Vagina (tissue), 2 donors: Measurements from ENCODE around the gene ST6GALNAC4. TPM values are rescaled to one million over a fixed set of nuclear protein-coding genes. Genes with fewer than 3 reads are reported as not detected.
A peak's percentile ranks its signal among the peaks of the same experiment; 100 is the strongest.

ENCODE experiments used
- DNase-seq, 2 donors: peaks; one replicate each; pipeline ENCODE4 v3.0.0-alpha.2; 2017; ENCODE audit errors: extremely low spot score in 2 of 2
- H3K27ac ChIP-seq: fragments of 200-600 bp; sonication (generic); one replicate; pipeline ENCODE4 v1.5.1; 2019
- H3K27me3 ChIP-seq: fragments of 200-600 bp; sonication (generic); one replicate; pipeline ENCODE4 v1.5.1; 2019
- H3K36me3 ChIP-seq, 2 donors: fragments of 200-600 bp; sonication (generic); one replicate each; pipeline ENCODE4 v1.5.1; 2017 to 2019
- H3K4me1 ChIP-seq: fragments of 200-600 bp; sonication (generic); one replicate; pipeline ENCODE4 v1.5.1; 2019
- H3K4me3 ChIP-seq, 2 donors: fragments of 200-600 bp; sonication (generic); 1 replicate in 1 of 2; 2 replicates in 1 of 2; pipeline ENCODE4 v1.5.1; 2016 to 2019
- H3K9me3 ChIP-seq: fragments of 200-600 bp; sonication (generic); one replicate; pipeline ENCODE4 v1.5.1; 2019
- CTCF ChIP-seq, 3 experiments: fragments of 450-650 bp in 2 of 3; fragments of 200-600 bp in 1 of 3; sonication (generic) in 1 of 3; IDR thresholded peaks; one replicate each; pipeline ENCODE4 v1.5.1; 2017 to 2019; ENCODE audit warnings: antibody characterized with exemption in 3 of 3, mild to moderate bottlenecking in 2 of 3, moderate library complexity in 2 of 3
- POLR2A ChIP-seq, 2 donors: fragments of 450-650 bp; IDR thresholded peaks; one replicate each; pipeline ENCODE4 v1.6.1; 2017; ENCODE audit warnings: antibody characterized with exemption in 2 of 2, mild to moderate bottlenecking in 2 of 2, moderate library complexity in 2 of 2
- POLR2AphosphoS5 ChIP-seq, 2 donors: sonication (generic); formaldehyde crosslinking; IDR thresholded peaks; one replicate each; pipeline ENCODE4 v1.9.0; 2017; ENCODE audit warnings: antibody characterized with exemption in 2 of 2, mild to moderate bottlenecking in 2 of 2, low read depth in 1 of 2; ENCODE audit not compliant: insufficient read depth in 1 of 2
- intact Hi-C: fragments of 100-400 bp; cut with DNase I; formaldehyde crosslinking; loops from one replicate; pipeline ENCODE4 v1.15.1; 2023
- total RNA-seq: library from RNA; depleted of rRNA; stranded (reverse); fragments of >200 nt; gene quantifications from one replicate; pipeline ENCODE4 v1.2.3, GENCODE V29; 2016

The ST6GALNAC4 gene
- total RNA-seq, 1 donor from 2014 or later = 33.1 TPM

- peaks cover 45% of the 10 kb centered on the region for H3K4me1 ChIP-seq
- TF ChIP-seq POLR2AphosphoS5 (IDR thresholded peaks at IDR 0.05; ENCODE audit: insufficient read depth in 1 of 2, low read depth in 1 of 2) = no peak
- TF ChIP-seq CTCF (IDR thresholded peaks at IDR 0.05) = no peak
- no peak for TF ChIP-seq POLR2A (IDR thresholded peaks at IDR 0.05)
- peak overlapping the region; percentile 85 for H3K27ac ChIP-seq
- intact Hi-C loops = no loop called here
- no peak overlapping the region for H3K4me3 ChIP-seq
- H3K27me3 ChIP-seq = no peaks in the 10 kb centered on the region
- H3K36me3 ChIP-seq = peaks cover 0 to 19% of the 10 kb centered on the region in 2 donors
- DNase-seq = no peak
- H3K9me3 ChIP-seq = no peaks in the 10 kb centered on the region
Observed at GRCh38 chr9:127907867-127908659, 8.8 kb downstream of the ST6GALNAC4 start.

GRCh38 chr9:127905788-127906191 lies 11.1 kb downstream of the ST6GALNAC4 start:
- Histone ChIP-seq H3K4me1 (peaks cover 55% of the 10 kb centered on the region), H3K27ac (peak overlapping the region; percentile 85), H3K27me3 (no peaks in the 10 kb centered on the region), H3K4me3 (peak overlapping the region in 1 of 2 donors; percentile 7), H3K9me3 (no peaks in the 10 kb centered on the region), H3K36me3 (peaks cover 0 to 5% of the 10 kb centered on the region in 2 donors)
- DNase-seq = no peak
- TF ChIP-seq POLR2A (IDR thresholded peaks at IDR 0.05) (no peak), POLR2AphosphoS5 (IDR thresholded peaks at IDR 0.05; ENCODE audit: insufficient read depth in 1 of 2, low read depth in 1 of 2) (no peak), CTCF (IDR thresholded peaks at IDR 0.05) (no peak)
- intact Hi-C loops = no loop called here

GRCh38 chr9:127905004-127905728 lies 11.7 kb downstream of the ST6GALNAC4 start:
- Histone ChIP-seq H3K36me3 (peaks cover 0 to 5% of the 10 kb centered on the region in 2 donors), H3K4me1 (peaks cover 61% of the 10 kb centered on the region), H3K27ac (peak overlapping the region; percentile 85), H3K9me3 (no peaks in the 10 kb centered on the region), H3K4me3 (peak overlapping the region in 1 of 2 donors; percentile 9), H3K27me3 (no peaks in the 10 kb centered on the region)
- intact Hi-C loops = no loop called here
- DNase-seq = no peak
- TF ChIP-seq POLR2A (IDR thresholded peaks at IDR 0.05) = no peak
- no peak for TF ChIP-seq CTCF (IDR thresholded peaks at IDR 0.05)
- TF ChIP-seq POLR2AphosphoS5 (IDR thresholded peaks at IDR 0.05; ENCODE audit: insufficient read depth in 1 of 2, low read depth in 1 of 2) = no peak

- Histone ChIP-seq H3K4me1 (peaks cover 67% of the 10 kb centered on the region), H3K36me3 (peaks cover 0 to 5% of the 10 kb centered on the region in 2 donors), H3K9me3 (no peaks in the 10 kb centered on the region), H3K4me3 (peak overlapping the region in 1 of 2 donors; percentile 9), H3K27me3 (no peaks in the 10 kb centered on the region), H3K27ac (peak overlapping the region; percentile 85)
- TF ChIP-seq POLR2A (IDR thresholded peaks at IDR 0.05) (no peak), CTCF (IDR thresholded peaks at IDR 0.05) (no peak), POLR2AphosphoS5 (IDR thresholded peaks at IDR 0.05; ENCODE audit: insufficient read depth in 1 of 2, low read depth in 1 of 2) (no peak)
- intact Hi-C loops = no loop called here
- DNase-seq = no peak
Observed at GRCh38 chr9:127904561-127905003, 12.3 kb downstream of the ST6GALNAC4 start.
